ENCODE results near the gene ZNF701. TPM values are rescaled to one million over a fixed set of nuclear protein-coding genes. Genes with fewer than 3 reads are reported as not detected.
A peak's percentile ranks its signal among the peaks of the same experiment; 100 is the strongest.
"Not testable (repeated sequence)": the region's sequence is repeated elsewhere in the genome, so short reads cannot be mapped to it uniquely, and the experiment has no call there.

Gene ZNF701
- total RNA-seq, 1 donor from 2014 or later, result 17.3 TPM

DNA sequence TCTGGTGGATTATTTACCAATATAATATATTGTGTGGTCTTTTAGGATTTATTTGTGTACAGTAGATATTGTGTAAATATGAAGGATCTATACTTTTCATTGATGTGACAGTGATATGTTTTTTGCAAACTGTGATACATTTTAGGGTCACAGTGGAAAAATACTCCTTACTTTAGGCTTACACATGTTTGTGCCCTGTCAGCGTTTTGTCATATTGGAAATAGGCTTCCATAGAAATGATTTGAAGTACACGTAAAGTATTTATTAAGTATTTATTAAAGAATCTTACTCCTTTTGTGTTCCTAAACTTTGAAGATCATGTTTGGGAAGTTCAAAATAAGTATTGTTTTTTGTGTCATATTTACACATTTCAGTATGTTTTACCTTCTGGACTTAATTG lies 37.6 kb upstream of the ZNF701 start:
- TF ChIP-seq, protein P1, sequence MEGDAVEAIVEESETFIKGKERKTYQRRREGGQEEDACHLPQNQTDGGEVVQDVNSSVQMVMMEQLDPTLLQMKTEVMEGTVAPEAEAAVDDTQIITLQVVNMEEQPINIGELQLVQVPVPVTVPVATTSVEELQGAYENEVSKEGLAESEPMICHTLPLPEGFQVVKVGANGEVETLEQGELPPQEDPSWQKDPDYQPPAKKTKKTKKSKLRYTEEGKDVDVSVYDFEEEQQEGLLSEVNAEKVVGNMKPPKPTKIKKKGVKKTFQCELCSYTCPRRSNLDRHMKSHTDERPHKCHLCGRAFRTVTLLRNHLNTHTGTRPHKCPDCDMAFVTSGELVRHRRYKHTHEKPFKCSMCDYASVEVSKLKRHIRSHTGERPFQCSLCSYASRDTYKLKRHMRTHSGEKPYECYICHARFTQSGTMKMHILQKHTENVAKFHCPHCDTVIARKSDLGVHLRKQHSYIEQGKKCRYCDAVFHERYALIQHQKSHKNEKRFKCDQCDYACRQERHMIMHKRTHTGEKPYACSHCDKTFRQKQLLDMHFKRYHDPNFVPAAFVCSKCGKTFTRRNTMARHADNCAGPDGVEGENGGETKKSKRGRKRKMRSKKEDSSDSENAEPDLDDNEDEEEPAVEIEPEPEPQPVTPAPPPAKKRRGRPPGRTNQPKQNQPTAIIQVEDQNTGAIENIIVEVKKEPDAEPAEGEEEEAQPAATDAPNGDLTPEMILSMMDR (conservative IDR thresholded peaks at IDR 0.05), result no peak
- Mint-ChIP-seq H3K4me1 (peaks cover 43% of the 10 kb centered on the region), H3K36me3 (ENCODE audit: low read depth) (no peaks in the 10 kb centered on the region), H3K4me3 (peak overlapping the region; percentile 54), H3K9me3 (no peaks in the 10 kb centered on the region), H3K27me3 (ENCODE audit: low read depth) (peaks cover 13% of the 10 kb centered on the region), H3K27ac (ENCODE audit: unreplicated experiment) (no peak overlapping the region)
- no peak for DNase-seq (ENCODE audit: low read depth, low spot score)

DNA sequence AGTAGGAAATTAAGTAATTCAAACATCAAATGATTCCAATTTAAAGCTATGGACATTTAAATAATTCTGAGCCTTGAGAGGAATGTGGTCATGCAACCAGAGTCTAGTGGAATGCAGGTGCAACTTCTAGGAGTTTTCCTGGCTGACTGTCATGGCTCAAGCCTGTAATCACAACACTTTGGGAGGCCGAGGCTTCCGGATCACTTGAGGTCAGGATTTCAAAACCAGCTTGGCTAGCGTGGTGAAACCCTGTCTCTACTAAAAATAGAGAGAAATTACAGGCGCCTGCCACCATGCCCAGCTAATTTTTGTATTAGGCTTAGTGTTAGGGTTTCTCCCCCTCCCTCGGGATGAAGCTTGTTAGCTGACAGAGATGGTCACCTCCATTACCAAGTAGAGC lies 36.2 kb upstream of the ZNF701 start:
- Mint-ChIP-seq H3K27ac (ENCODE audit: unreplicated experiment) (no peak overlapping the region), H3K4me3 (peak overlapping the region; percentile 96), H3K36me3 (ENCODE audit: low read depth) (peaks cover 3% of the 10 kb centered on the region), H3K4me1 (peaks cover 38% of the 10 kb centered on the region), H3K27me3 (ENCODE audit: low read depth) (peaks cover 13% of the 10 kb centered on the region), H3K9me3 (no peaks in the 10 kb centered on the region)
- TF ChIP-seq, protein P1 (conservative IDR thresholded peaks at IDR 0.05), result no peak
- DNase-seq (ENCODE audit: low read depth, low spot score), result no peak

DNA sequence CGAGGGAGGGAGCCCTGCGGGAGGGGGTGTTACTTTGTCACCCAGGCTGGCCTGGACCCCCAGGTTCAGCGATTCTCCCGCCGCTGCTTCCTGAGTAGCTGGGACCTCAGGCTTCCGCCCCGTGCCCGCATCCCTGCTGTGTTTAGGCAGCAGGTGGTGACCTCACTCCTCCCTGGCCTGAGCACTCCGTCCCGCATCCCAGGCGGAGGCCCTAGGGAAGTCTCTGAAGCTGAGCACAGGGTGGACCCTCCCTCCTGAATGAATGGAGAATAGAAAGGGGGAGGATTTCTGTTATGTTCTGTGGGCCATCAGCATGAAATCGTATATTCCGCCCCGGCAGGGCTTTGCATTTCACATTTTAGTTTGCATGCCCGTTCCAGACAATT lies 34.7 kb upstream of the ZNF701 start:
- Mint-ChIP-seq H3K27ac (ENCODE audit: unreplicated experiment) (peak overlapping the region; percentile 63), H3K4me3 (peak overlapping the region; percentile 96), H3K27me3 (ENCODE audit: low read depth) (peaks cover 13% of the 10 kb centered on the region), H3K4me1 (peaks cover 35% of the 10 kb centered on the region)
- H3K36me3 Mint-ChIP-seq (ENCODE audit: low read depth); DNase-seq (ENCODE audit: low read depth, low spot score); H3K9me3 Mint-ChIP-seq: not testable (repeated sequence)

DNA sequence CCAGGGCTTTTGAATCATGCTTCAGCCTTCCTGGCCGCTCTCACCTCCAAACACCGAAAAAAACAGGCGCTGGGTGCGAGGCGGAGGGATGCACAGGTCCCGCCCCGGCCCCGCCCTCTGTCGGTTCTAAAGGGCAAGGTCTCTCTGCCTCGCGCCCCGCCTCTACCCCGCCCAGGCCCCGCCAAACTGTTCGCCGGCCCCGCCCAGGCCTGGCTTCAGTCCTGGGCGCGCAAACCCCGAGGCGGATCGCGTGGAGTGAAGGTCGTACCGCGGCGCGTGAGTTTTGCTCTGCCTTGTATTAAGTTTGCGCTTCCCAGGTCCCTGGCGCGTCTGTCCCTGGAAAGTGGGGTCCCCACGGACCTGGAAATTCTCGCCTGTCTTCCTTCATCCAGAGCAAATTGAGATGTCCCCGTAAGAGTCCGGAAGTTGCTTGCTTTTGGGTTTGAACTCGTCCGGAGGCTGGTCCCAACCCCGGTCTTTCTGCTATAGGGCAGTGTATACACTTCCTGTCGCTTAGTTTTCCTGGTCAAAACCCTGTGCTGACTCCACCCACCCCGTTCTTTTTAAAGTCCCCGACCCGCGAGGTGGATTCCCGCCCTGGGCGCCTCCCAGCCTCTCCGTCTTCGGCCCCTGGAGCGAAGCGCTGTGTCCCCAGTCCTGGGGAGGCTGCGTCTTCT lies 34.2 kb upstream of the ZNF701 start:
- Mint-ChIP-seq H3K4me1 (peaks cover 35% of the 10 kb centered on the region), H3K9me3 (no peaks in the 10 kb centered on the region), H3K27ac (ENCODE audit: unreplicated experiment) (peak overlapping the region; percentile 63), H3K36me3 (ENCODE audit: low read depth) (peaks cover 6% of the 10 kb centered on the region), H3K27me3 (ENCODE audit: low read depth) (peaks cover 13% of the 10 kb centered on the region), H3K4me3 (peak overlapping the region; percentile 96)
- TF ChIP-seq, protein P1 (conservative IDR thresholded peaks at IDR 0.05), result peak; percentile 44
- peak; percentile 82 for DNase-seq (ENCODE audit: low read depth, low spot score)

DNA sequence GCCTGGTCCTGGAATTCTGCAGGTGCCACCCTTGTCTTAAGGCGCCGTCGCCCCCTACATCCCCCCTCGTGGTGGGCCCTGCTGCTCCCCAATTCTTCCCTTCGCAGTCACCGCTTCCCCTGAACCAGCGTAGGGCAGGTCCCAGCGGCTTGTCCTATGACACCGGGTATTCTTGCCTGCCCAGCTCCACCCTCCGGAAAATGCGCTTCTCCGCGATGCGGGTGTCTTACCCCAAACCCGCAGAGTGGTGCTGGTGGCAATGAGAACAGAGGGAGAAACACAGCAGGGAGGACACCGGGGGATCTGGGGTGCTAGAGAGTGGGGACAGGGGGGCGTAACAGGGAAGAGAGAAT lies 33.7 kb upstream of the ZNF701 start:
- TF ChIP-seq, protein P1 (conservative IDR thresholded peaks at IDR 0.05), result no peak
- H3K27ac Mint-ChIP-seq (ENCODE audit: unreplicated experiment), result peak overlapping the region; percentile 63
- H3K9me3 Mint-ChIP-seq, result no peaks in the 10 kb centered on the region
- H3K4me1 Mint-ChIP-seq, result peaks cover 35% of the 10 kb centered on the region
- DNase-seq (ENCODE audit: low read depth, low spot score), result peak; percentile 3
- peaks cover 13% of the 10 kb centered on the region for H3K27me3 Mint-ChIP-seq (ENCODE audit: low read depth)
- peak overlapping the region; percentile 96 for H3K4me3 Mint-ChIP-seq
- peaks cover 6% of the 10 kb centered on the region for H3K36me3 Mint-ChIP-seq (ENCODE audit: low read depth)

DNA sequence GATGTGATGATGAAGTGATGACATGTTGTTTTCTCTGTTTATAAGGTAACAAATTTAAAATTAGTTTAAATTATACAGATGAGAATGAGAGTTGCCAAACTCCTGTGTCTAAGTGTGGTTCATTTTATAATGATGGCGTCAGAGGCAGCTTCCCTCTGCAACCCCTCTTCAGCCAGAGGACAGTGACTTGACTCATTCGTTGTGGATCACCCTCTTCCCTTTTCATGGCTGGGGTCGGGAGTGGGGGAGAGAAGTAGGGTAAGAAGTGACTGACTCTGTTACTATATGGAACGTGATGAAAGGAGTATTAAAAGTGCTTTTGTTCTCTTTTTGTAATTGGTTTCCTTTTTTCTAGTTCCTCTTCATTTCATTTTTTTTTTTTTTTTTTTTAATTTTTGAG lies 31.3 kb upstream of the ZNF701 start:
- Mint-ChIP-seq H3K27me3 (ENCODE audit: low read depth) (peaks cover 13% of the 10 kb centered on the region), H3K36me3 (ENCODE audit: low read depth) (peaks cover 17% of the 10 kb centered on the region), H3K4me1 (peaks cover 35% of the 10 kb centered on the region)
- not testable (repeated sequence) for H3K4me3 Mint-ChIP-seq; DNase-seq (ENCODE audit: low read depth, low spot score); H3K27ac Mint-ChIP-seq (ENCODE audit: unreplicated experiment); H3K9me3 Mint-ChIP-seq

DNA sequence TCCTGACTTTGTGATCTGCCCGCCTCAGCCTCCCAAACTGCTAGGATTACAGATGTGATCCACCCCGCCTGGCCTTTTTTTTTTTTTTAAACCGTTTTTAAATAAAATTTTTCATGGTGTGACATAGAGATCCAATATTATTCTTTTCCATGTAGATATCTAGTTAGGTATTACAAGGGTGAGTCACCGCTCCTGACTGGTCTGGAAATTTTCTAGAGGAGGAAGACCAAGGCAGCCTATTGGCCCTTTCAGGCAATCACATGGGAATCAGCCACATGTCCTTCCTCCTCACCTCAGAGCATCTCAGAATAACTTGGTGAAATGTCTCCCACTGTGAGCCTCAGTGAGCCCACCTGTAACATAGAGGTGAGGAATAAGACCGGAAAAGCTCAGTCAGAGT lies 28.9 kb upstream of the ZNF701 start:
- H3K27me3 Mint-ChIP-seq (ENCODE audit: low read depth); H3K4me3 Mint-ChIP-seq; H3K27ac Mint-ChIP-seq (ENCODE audit: unreplicated experiment); H3K9me3 Mint-ChIP-seq; DNase-seq (ENCODE audit: low read depth, low spot score): not testable (repeated sequence)
- peaks cover 25% of the 10 kb centered on the region for H3K36me3 Mint-ChIP-seq (ENCODE audit: low read depth)
- peaks cover 14% of the 10 kb centered on the region for H3K4me1 Mint-ChIP-seq
